ENCODE results near the gene SLC35B2. TPM values are rescaled to one million over a fixed set of nuclear protein-coding genes. Genes with fewer than 3 reads are reported as not detected.

The SLC35B2 gene
- polyA plus RNA-seq, 1 of the 3 experiments (the other 2 are of a cell fraction), result 125 TPM

DNA sequence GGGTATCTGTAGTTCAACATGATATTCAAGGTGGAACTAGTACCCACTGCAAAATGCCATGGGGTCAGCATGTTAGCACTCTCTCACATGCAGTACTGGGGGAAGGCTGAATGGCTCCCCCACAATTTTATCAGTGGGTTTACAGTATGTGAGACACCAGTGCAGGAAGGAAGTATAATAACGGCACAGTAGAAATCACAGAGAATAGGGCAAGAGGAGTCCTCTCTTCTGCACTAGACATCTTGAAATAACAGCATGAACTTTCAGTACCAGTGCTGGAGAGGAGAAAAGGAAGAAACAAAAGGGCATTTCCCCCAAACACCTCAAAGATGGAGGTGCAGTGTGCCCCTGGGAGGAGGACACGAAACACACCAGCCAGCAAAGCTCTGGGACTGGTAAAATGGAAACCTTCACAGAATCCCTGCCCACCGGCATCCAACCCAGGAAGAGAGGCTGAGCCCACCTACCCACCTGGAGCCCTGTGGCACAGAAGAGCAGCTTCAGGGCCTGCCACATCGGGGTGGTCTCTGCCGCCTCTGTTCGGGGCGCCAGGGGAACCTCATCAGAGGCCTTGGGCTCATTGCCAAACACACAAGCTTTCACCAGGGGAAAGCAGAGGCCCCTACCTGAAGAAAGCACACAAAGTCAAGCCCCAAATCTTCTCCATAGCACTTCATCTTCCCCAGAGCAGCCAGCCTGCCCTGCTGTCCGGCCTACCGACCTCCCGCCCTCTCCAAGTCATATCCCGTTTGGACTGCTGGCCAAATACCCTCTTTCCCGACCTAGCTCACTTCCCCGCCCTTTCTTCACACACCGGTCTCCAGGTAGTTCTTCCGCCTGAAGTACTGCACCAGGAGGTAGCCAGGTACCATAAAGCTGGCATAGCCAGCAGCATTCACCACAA is 1.2 kb downstream of the SLC35B2 start:
- ChIA-PET POLR2A (interaction anchor here (0.6 to 3.8 kb wide), 14 partner anchors 10 to 487 kb away, joined by 3 to 98 read pairs (median 4); partner anchors contain the start of genes AARS2, CDC5L, HSP90AB1 and SLC29A1), CTCF (interaction anchor here (0.7 to 7.1 kb wide), 27 partner anchors 10 to 198 kb away, joined by 3 to 90 read pairs (median 6); partner anchors contain the start of genes AARS2, HSP90AB1, NFKBIE and SPATS1)
- no peak for DNase-seq
- Histone ChIP-seq H3K27ac (ENCODE audit: low read depth in 2 of 2, low read length in 1 of 2) (peak overlapping the region; percentile 73 to 91; a peak in 3 of 4 replicates), H3F3A (replicated peaks; ENCODE audit: insufficient read depth) (peaks cover 54% of the 10 kb centered on the region), H3K9me3 (no peaks in the 10 kb centered on the region), H3K27me3 (ENCODE audit: insufficient read depth) (no peaks in the 10 kb centered on the region), H2AFZ (ENCODE audit: low read depth) (no peak overlapping the region), H3K79me2 (ENCODE audit: insufficient read depth) (peaks cover 54% of the 10 kb centered on the region), H3K9me2 (no peaks in the 10 kb centered on the region), H4K20me1 (ENCODE audit: insufficient read depth) (peaks cover 56% of the 10 kb centered on the region), H3K4me1 (ENCODE audit: control insufficient read depth in 1 of 2, insufficient read depth in 2 of 2, low read depth in 1 of 2, low read length in 1 of 2) (peaks cover 0 to 39% of the 10 kb centered on the region in 2 experiments; a peak in 1 of 4 replicates), H3K36me3 (replicated peaks in 1 of 2; ENCODE audit: control insufficient read depth in 1 of 2, insufficient read depth in 2 of 2, low read length in 1 of 2) (peaks cover 36 to 53% of the 10 kb centered on the region in 2 experiments), H3K9ac (peak overlapping the region; percentile 95), H3K4me2 (peak overlapping the region; percentile 94), H3K4me3 (ENCODE audit: low read depth in 2 of 2, low read length in 1 of 2) (peak overlapping the region; percentile 94 to 96)
- no peak for TF ChIP-seq RFX5 (IDR thresholded peaks at IDR 0.05; ENCODE audit: low read length)
- 0 out of 2 replicates have a peak, but pooled peaks have one; percentile 10 for TF ChIP-seq SIN3A (IDR thresholded peaks at IDR 0.05; ENCODE audit: borderline replicate concordance, low read depth, low read length)
- 22% methylated on average over 10 of the region's 15 CpGs for WGBS (ENCODE audit: low lambda C conversion rate)

DNA sequence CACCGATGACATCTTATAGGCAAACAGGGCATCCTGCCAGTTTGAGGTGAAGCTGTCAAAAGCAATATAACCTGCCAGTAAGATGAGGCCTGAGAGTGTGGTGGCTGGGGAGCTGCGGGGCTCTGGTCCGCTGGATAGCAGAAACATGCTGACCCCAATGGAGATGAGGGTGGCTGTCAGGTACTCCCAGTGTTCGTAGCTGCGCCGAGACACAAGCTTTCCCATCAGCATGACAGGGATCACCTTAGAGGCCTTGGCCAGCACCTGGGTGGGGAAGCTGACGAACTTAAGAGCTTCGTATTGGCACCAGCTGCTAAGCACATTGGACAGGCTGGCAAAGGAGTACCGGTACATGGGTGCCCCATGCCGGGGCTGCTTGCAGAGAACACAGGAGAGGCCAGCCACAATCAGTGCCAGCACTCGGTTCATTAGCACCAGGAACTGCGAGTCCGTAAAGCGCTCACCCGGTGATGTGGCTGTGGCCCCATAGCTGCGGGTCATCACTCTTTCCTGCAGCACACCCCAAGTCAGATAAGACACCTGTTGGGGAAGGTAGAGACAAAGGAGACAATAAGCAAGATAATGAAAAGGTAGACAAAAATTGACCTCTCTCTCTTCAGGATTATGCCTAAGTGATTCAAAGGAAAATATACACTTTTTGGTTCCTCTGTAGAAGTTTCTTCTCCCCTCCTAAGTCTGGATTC is 2.1 kb downstream of the SLC35B2 start:
- no peaks in the 10 kb centered on the region for H3K9me3 ChIP-seq
- H3K4me2 ChIP-seq, result peak overlapping the region; percentile 94; the same call in 1 of the 2 replicates
- peak overlapping the region; percentile 73 to 91; a peak in 3 of 4 replicates for H3K27ac ChIP-seq (ENCODE audit: low read depth in 2 of 2, low read length in 1 of 2)
- no peaks in the 10 kb centered on the region for H3K9me2 ChIP-seq
- 57% methylated on average over 8 of the region's 16 CpGs for WGBS (ENCODE audit: low lambda C conversion rate)
- H3F3A ChIP-seq (replicated peaks; ENCODE audit: insufficient read depth), result peaks cover 61% of the 10 kb centered on the region
- ChIA-PET CTCF (interaction anchor here (0.8 to 7.1 kb wide), 11 partner anchors 10 to 144 kb away, joined by 3 to 90 read pairs (median 23); partner anchors contain the start of genes AARS2, HSP90AB1, NFKBIE and SPATS1), POLR2A (interaction anchor here (0.8 to 3.8 kb wide), 3 partner anchors 9 to 34 kb away, joined by 3 to 98 read pairs (median 3); partner anchors contain the start of gene HSP90AB1)
- H2AFZ ChIP-seq (ENCODE audit: low read depth), result no peak overlapping the region
- DNase-seq, result no peak
- peaks cover 0 to 40% of the 10 kb centered on the region in 2 experiments; a peak in 1 of 4 replicates for H3K4me1 ChIP-seq (ENCODE audit: control insufficient read depth in 1 of 2, insufficient read depth in 2 of 2, low read depth in 1 of 2, low read length in 1 of 2)
- no peak overlapping the region for H3K9ac ChIP-seq
- peaks cover 64% of the 10 kb centered on the region for H4K20me1 ChIP-seq (ENCODE audit: insufficient read depth)
- H3K36me3 ChIP-seq (replicated peaks in 1 of 2; ENCODE audit: control insufficient read depth in 1 of 2, insufficient read depth in 2 of 2, low read length in 1 of 2), result peaks cover 44 to 60% of the 10 kb centered on the region in 2 experiments
- peaks cover 63% of the 10 kb centered on the region for H3K79me2 ChIP-seq (ENCODE audit: insufficient read depth)
- TF ChIP-seq, protein P1, sequence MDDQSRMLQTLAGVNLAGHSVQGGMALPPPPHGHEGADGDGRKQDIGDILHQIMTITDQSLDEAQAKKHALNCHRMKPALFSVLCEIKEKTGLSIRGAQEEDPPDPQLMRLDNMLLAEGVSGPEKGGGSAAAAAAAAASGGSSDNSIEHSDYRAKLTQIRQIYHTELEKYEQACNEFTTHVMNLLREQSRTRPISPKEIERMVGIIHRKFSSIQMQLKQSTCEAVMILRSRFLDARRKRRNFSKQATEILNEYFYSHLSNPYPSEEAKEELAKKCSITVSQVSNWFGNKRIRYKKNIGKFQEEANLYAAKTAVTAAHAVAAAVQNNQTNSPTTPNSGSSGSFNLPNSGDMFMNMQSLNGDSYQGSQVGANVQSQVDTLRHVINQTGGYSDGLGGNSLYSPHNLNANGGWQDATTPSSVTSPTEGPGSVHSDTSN (IDR thresholded peaks at IDR 0.05), result peak; percentile 56
- TF ChIP-seq SIN3A (IDR thresholded peaks at IDR 0.05; ENCODE audit: borderline replicate concordance, low read depth, low read length), result no peak; the same call in 1 of the 2 replicates
- peak overlapping the region in 1 of 2 experiments; percentile 94; a peak in 2 of 4 replicates for H3K4me3 ChIP-seq (ENCODE audit: low read depth in 2 of 2, low read length in 1 of 2)
- no peaks in the 10 kb centered on the region for H3K27me3 ChIP-seq (ENCODE audit: insufficient read depth)
